Measurements from ENCODE around the gene WIZ. TPM values are rescaled to one million over a fixed set of nuclear protein-coding genes. Genes with fewer than 3 reads are reported as not detected.
A peak's percentile ranks its signal among the peaks of the same experiment; 100 is the strongest.

Gene WIZ
- total RNA-seq, 1 experiment from 2014 or later = 46.4 TPM

- CTCF ChIA-PET = interaction anchor here (0.6 to 1.2 kb wide), 4 partner anchors 11 to 264 kb away, joined by 3 to 6 read pairs (median 4); no protein-coding TSS in a partner anchor
- no peak for TF ChIP-seq CTCF (IDR thresholded peaks at IDR 0.05; ENCODE audit: unreplicated experiment)
- no peak for DNase-seq (ENCODE audit: unreplicated experiment)
- H3K27me3 Mint-ChIP-seq (ENCODE audit: insufficient read depth, unreplicated experiment) = peaks cover 11% of the 10 kb centered on the region
- POLR2A ChIA-PET = no interaction called here
- H3K9me3 Mint-ChIP-seq (ENCODE audit: unreplicated experiment) = no peaks in the 10 kb centered on the region
- intact Hi-C loops (cut with micrococcal nuclease) = no loop called here
- H3K4me1 Mint-ChIP-seq (ENCODE audit: insufficient read depth, unreplicated experiment) = no peaks in the 10 kb centered on the region
- H3K36me3 Mint-ChIP-seq (ENCODE audit: insufficient read depth, unreplicated experiment) = no peaks in the 10 kb centered on the region
- H3K4me3 Mint-ChIP-seq (ENCODE audit: unreplicated experiment) = no peak overlapping the region
- H3K27ac Mint-ChIP-seq (ENCODE audit: low read depth, unreplicated experiment) = peak overlapping the region; percentile 36
- BruUV-seq (replicated peaks) = no TSS peak
Measured at GRCh38 chr19:15466851-15467733, 17.3 kb upstream of the WIZ start.

GRCh38 chr19:15464394-15465385 lies 14.9 kb upstream of the WIZ start, which contains the start of gene RASAL3:
Gene RASAL3 (minus strand): TSS chr19:15464544. CDS start chr19:15464358, 186 bp downstream.
- H3K4me3 Mint-ChIP-seq (ENCODE audit: unreplicated experiment) = no peak within 1 kb of the TSS
- no peaks in the 10 kb centered on the region for H3K36me3 Mint-ChIP-seq (ENCODE audit: insufficient read depth, unreplicated experiment)
- ChIA-PET POLR2A (interaction anchor here (0.6 kb wide), 1 partner anchor 14 kb away, joined by 3 read pairs; no protein-coding TSS in a partner anchor), CTCF (no interaction called here)
- intact Hi-C loops (cut with micrococcal nuclease) = no loop called here
- peaks cover 11% of the 10 kb centered on the region for H3K27me3 Mint-ChIP-seq (ENCODE audit: insufficient read depth, unreplicated experiment)
- no peak for DNase-seq (ENCODE audit: unreplicated experiment)
- no peak for TF ChIP-seq CTCF (IDR thresholded peaks at IDR 0.05; ENCODE audit: unreplicated experiment)
- no peaks in the 10 kb centered on the region for H3K9me3 Mint-ChIP-seq (ENCODE audit: unreplicated experiment)
- no TSS peak for BruUV-seq (replicated peaks)
- H3K4me1 Mint-ChIP-seq (ENCODE audit: insufficient read depth, unreplicated experiment) = no peaks in the 10 kb centered on the region
- no peak within 1 kb of the TSS for H3K27ac Mint-ChIP-seq (ENCODE audit: low read depth, unreplicated experiment)

- H3K9me3 Mint-ChIP-seq (ENCODE audit: unreplicated experiment) = no peaks in the 10 kb centered on the region
Measured at GRCh38 chr19:15463861-15464371, 14.2 kb upstream of the WIZ start.

More at GRCh38 chr19:15463861-15464371, 14.2 kb upstream of the WIZ start:
- BruUV-seq (replicated peaks) = no TSS peak
- DNase-seq (ENCODE audit: unreplicated experiment) = no peak
- peaks cover 11% of the 10 kb centered on the region for H3K27me3 Mint-ChIP-seq (ENCODE audit: insufficient read depth, unreplicated experiment)
- ChIA-PET POLR2A (no interaction called here), CTCF (no interaction called here)
- H3K4me3 Mint-ChIP-seq (ENCODE audit: unreplicated experiment) = no peak overlapping the region
- H3K4me1 Mint-ChIP-seq (ENCODE audit: insufficient read depth, unreplicated experiment) = no peaks in the 10 kb centered on the region
- no peak for TF ChIP-seq CTCF (IDR thresholded peaks at IDR 0.05; ENCODE audit: unreplicated experiment)
- intact Hi-C loops (cut with micrococcal nuclease) = no loop called here
- no peaks in the 10 kb centered on the region for H3K36me3 Mint-ChIP-seq (ENCODE audit: insufficient read depth, unreplicated experiment)
- no peak overlapping the region for H3K27ac Mint-ChIP-seq (ENCODE audit: low read depth, unreplicated experiment)
